HT1080 (cell line): Measurements from ENCODE around the gene GPRIN1. TPM values are rescaled to one million over a fixed set of nuclear protein-coding genes. Genes with fewer than 3 reads are reported as not detected.
A peak's percentile ranks its signal among the peaks of the same experiment; 100 is the strongest.
"Not testable (repeated sequence)": the region's sequence is repeated elsewhere in the genome, so short reads cannot be mapped to it uniquely, and the experiment has no call there.

Experiments used
- DNase-seq: peaks from one replicate; pipeline ENCODE4 v3.0.0-alpha.2; 2015; ENCODE audit warnings: low read depth
- total RNA-seq: library from RNA; depleted of rRNA; stranded (reverse); fragments of >200 nt; shearing (Covaris generic); gene quantifications from 2 replicates; pipeline ENCODE4 v1.2.3, GENCODE V29; 2014

The GPRIN1 gene
- total RNA-seq, 1 experiment from 2014 or later, result 13.1 TPM

GRCh38 chr5:176625512-176625911, 15.6 kb upstream of the GPRIN1 start:
- DNase-seq, result no peak

GRCh38 chr5:176624938-176625337, 15.0 kb upstream of the GPRIN1 start:
- DNase-seq, result no peak

GRCh38 chr5:176624142-176624541, 14.2 kb upstream of the GPRIN1 start:
- DNase-seq, result no peak

GRCh38 chr5:176621661-176622079, 11.7 kb upstream of the GPRIN1 start:
- no peak for DNase-seq

GRCh38 chr5:176620333-176620981, 10.5 kb upstream of the GPRIN1 start:
- DNase-seq, result no peak

DNA sequence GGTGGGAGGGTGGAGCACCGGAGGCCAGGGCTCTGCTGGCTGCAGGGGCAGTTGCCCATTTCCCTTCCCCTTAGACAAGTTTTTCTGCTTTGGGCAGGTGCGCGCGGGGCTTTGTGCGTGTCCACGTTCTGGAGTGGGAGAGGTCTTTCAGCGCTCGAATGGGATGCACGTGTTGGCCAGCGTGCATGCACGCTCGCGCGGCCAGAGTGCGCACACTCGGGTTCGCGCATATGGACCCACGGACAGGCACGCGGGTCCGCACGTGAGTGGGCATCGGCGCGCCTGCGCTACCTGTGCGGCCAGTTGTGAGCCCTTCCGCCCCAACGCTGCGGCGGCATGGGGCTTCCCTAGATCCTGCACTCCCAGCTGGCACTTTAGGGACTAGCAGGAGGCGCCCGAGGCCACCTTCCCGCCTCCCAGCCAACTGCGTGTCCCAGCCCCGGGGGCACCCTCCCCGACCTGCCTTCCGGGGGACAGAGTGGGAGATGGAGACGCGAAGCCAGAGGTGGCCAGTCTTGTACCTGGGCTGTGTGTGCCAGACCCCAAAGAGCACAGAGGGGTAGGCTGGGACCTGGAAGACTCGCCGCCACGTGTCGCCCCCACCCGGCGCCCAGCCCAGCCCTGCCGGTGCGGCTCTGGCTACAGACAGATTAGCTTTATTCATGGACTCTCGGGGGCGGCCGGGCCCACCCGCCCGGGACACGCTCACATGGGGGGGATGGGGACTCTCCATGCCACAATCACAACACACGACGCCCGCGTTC, 9.8 kb upstream of the GPRIN1 start:
- no peak for DNase-seq

GRCh38 chr5:176619203-176619568, 9.2 kb upstream of the GPRIN1 start:
- peak; percentile 29 for DNase-seq

GRCh38 chr5:176618783-176619182, 8.8 kb upstream of the GPRIN1 start:
- DNase-seq, result no peak

GRCh38 chr5:176616511-176616910, 6.6 kb upstream of the GPRIN1 start:
- DNase-seq, result no peak

DNA sequence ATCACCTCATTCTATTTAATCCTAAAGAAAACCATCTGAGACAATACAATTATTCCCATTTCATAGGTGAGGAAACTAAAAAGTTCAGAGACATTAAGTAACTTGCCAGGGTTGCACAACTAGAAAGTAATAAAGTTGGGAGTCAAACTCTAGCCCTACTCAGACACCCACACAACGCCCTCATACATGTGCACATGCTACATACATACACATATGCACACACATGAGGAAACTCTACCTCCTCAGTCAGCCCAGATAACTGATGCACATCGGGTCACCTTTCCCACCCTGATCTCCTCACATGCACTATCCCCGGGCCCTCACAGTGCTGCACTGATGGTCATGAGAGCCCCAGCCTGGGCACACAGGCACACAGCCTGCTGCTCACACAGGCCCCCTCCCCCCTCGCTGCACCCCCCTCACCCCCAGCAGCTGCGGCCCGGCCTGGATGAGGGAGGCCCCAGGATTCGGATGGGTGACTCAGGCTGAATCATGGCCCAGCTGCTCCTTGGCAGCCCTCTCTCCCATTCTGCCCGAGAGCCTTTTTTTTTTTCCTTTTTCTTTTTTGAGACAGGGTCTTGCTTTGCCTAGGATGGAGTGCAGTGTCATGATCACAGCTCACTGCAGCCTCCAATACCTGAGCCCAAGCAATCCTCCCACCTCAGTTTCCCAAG, 5.0 kb upstream of the GPRIN1 start:
- DNase-seq, result peak; percentile 79

DNA sequence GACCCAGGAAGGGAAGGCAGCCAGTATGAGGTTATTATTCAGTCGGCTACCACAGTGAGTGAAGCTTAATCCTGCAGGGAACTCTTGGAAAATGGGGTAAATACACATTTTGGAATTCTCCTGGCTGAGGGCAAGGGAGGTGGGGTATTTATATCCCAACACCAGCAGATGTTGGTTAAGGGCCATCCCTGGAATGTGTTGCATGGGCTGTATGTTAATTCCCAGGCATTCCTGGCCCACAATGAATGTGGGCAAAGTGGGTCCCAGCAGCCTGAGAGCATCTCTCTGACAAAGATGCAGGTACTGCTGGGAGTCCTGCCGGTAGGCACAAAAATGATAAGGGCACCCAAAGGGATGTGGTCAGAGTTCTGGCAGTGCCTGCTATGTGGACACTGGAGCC, 2.9 kb upstream of the GPRIN1 start:
- no peak for DNase-seq

- no peak for DNase-seq
These were observed 2.1 kb upstream of the GPRIN1 start for GRCh38 chr5:176612008-176612407.

DNA sequence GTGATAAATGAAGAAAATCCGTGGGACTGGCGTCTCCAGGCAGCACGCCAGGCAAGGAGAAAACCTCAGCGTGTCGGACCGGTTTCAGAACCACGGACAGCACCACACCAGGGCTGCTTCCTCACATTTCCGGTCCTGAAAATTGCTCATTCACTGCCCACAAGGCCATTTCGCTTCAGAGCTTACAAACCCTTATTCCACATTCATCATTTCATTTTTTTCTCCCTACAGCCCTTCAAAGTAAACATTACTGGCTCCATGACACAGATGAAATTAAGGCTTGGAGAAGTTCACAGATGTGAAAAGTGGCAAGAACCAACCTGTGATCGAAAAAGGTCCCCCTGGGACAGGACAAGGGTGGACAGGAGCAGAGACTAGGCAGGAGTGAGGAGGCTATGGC, 1.5 kb upstream of the GPRIN1 start:
- peak; percentile 77 for DNase-seq

DNA sequence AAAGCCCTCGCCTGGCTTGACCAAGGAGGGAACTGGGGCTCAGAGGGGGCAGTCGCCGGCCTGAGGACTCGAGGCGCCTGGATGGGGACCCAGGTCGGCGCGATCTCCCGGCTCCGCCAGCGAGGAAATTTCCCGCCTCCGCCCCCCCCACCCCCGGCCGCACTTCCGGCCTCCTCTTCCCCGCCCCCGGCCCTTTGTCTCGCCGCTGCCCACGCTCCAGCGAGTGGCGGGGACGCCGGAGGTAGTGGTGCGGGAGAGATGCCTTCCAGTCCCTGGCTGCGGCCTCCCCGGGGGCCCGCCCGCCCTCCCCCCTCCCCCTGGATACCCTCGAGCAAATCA, 448 bp upstream of the GPRIN1 start:
- DNase-seq, result no peak

- DNase-seq, result no peak
These were observed 826 bp downstream of the GPRIN1 start for GRCh38 chr5:176608937-176609723.

GRCh38 chr5:176608142-176608705, 1.7 kb downstream of the GPRIN1 start:
- DNase-seq, result no peak

- DNase-seq, result no peak
These were observed 3.1 kb downstream of the GPRIN1 start for GRCh38 chr5:176606875-176607274.

DNA sequence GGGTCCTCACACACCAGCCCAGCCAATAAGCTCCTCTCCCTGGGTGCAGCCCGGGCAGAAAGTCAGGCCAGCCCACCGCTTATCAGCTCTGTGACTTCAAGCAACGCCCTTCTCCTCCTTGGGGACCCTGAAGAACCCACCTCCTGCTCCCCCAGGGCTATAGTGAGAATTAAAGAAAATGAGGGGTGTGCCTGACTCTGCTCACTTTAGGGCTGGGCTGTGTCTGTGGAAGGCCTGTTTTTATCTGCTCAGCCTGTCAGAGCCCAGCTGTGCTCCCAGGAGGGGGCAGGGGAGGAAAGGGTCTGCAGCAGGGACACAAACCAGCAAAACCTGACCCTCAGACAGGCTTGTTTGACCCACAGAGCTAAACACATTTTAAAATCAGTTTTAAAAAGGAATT, 3.9 kb downstream of the GPRIN1 start:
- no peak for DNase-seq

DNA sequence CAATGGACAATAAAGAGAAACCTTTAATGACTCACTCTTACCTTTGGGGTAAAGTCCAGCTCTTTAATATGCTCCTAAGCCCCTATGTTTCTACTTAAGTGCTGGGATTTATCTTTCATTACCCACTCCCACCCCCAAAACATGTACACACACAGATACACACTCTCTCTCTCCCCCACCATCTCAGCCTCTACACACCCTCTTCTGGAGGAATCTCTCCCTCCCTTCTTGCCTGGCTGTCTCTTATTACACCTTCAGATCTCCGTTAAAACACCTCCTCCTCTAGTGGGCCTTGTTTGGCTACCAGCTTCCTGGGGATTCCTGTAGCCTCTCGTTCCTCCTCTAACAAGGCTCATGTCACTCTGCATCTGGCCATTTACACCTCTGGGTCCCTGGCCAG, 6.9 kb downstream of the GPRIN1 start:
- no peak for DNase-seq

GRCh38 chr5:176601901-176602482, 8.0 kb downstream of the GPRIN1 start:
- no peak for DNase-seq

- DNase-seq, result not testable (repeated sequence)
These were observed 10.1 kb downstream of the GPRIN1 start for GRCh38 chr5:176599749-176600430.
